Sigmoid colon (tissue), 7 donors: ENCODE data around the gene JMJD1C. TPM values are rescaled to one million over a fixed set of nuclear protein-coding genes. Genes with fewer than 3 reads are reported as not detected.

Experiments
- DNase-seq: peaks from one replicate; pipeline ENCODE4 v3.0.0-alpha.2; 2019
- H3K27ac ChIP-seq, 4 donors: fragments of 200-600 bp; sonication (generic); one replicate each; pipeline ENCODE4 v1.5.1; 2016 to 2019; ENCODE audit warnings: mild to moderate bottlenecking in 1 of 4
- H3K27me3 ChIP-seq, 3 donors: fragments of 200-600 bp; sonication (generic); one replicate each; pipeline ENCODE4 v1.5.1; 2019; ENCODE audit warnings: mild to moderate bottlenecking in 1 of 3
- H3K36me3 ChIP-seq, 4 donors: fragments of 200-600 bp; sonication (generic); one replicate each; pipeline ENCODE4 v1.5.1; 2016 to 2019
- H3K4me1 ChIP-seq, 4 donors: fragments of 200-600 bp; sonication (generic); one replicate each; pipeline ENCODE4 v1.5.1; 2017 to 2019
- H3K4me3 ChIP-seq, 4 donors: fragments of 200-600 bp; sonication (generic); one replicate each; pipeline ENCODE4 v1.5.1; 2017 to 2019; ENCODE audit warnings: mild to moderate bottlenecking in 2 of 4, moderate library complexity in 1 of 4
- H3K9me3 ChIP-seq, 4 donors: fragments of 200-600 bp in 3 of 4; sonication (generic) in 3 of 4; one replicate each; pipeline versions ENCODE4 v1.5.1 to v1.6.1; 2013 to 2019
- EP300 ChIP-seq, 4 donors: sonication (generic); formaldehyde crosslinking; IDR thresholded peaks; one replicate each; pipeline ENCODE4 v1.6.1; 2017; ENCODE audit warnings: antibody characterized with exemption in 4 of 4
- POLR2A ChIP-seq, 2 donors: fragments of 450-650 bp; IDR thresholded peaks; one replicate each; pipeline ENCODE4 v1.6.1; 2016; ENCODE audit warnings: antibody characterized with exemption in 2 of 2, mild to moderate bottlenecking in 2 of 2, moderate library complexity in 2 of 2
- POLR2AphosphoS5 ChIP-seq, 4 donors: sonication (generic); formaldehyde crosslinking; IDR thresholded peaks; one replicate each; pipeline ENCODE4 v1.6.1; 2017; ENCODE audit warnings: antibody characterized with exemption in 4 of 4
- WGBS, 2 donors: extraction: QIAGEN DNeasy Blood & Tissue Kit; methylation state at CpG; one replicate each; pipeline ENCODE4 v1.1.7; 2013; 5-methylcytosine and 5-hydroxymethylcytosine counted together
- intact Hi-C: fragments of 100-400 bp; cut with DNase I; formaldehyde crosslinking; loops from one replicate; pipeline ENCODE4 v1.15.1; 2023
- polyA plus RNA-seq, 3 donors: library from polyadenylated mRNA; stranded (reverse); fragments of 200-250 nt; gene quantifications; one replicate each; pipeline ENCODE4 v1.2.3, GENCODE V29; 2013
- total RNA-seq, 4 donors: library from RNA; depleted of rRNA; stranded (reverse); fragments of >200 nt; gene quantifications; one replicate each; pipeline ENCODE4 v1.1.0, GENCODE V29; 2016
- TF ChIP-seq, protein P1 (sequence below), 4 experiments: fragments of 450-650 bp in 3 of 4; fragments of 200-600 bp in 1 of 4; IDR thresholded peaks; one replicate each; pipeline ENCODE4 v1.5.1; 2016 to 2019; ENCODE audit warnings: antibody characterized with exemption in 4 of 4, mild to moderate bottlenecking in 3 of 4, moderate library complexity in 2 of 4
- donor health status: healthy with polysubstance abuse.
- donor health status: Bipolar disorder and iron deficiency.
- donor health status: healthy.

The JMJD1C gene
- total and polyA plus RNA-seq, 7 donors = 13.2 to 134 (median 94.2) TPM

DNA sequence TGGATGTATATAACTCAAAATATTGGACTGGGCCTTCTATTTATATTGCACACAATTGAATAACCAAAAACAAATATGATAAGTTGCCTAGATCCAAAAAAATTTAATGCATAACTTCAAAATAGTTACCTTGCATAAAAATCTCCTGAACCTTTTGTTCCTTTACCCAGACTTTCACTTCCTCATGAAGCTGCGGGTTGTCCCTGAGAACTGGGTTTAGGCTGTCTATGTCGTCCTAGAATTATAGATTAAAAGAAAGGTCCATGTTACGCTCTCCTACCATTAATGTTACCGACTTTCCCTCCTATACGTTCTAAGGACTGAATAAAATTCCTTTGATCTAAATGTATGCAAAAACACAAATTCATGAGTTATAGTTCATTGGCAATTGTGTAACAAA, 246.0 kb downstream of the JMJD1C start:
- TF ChIP-seq POLR2AphosphoS5 (IDR thresholded peaks at IDR 0.05) (no peak), POLR2A (IDR thresholded peaks at IDR 0.05) (no peak), EP300 (IDR thresholded peaks at IDR 0.05) (no peak)
- TF ChIP-seq, protein P1, sequence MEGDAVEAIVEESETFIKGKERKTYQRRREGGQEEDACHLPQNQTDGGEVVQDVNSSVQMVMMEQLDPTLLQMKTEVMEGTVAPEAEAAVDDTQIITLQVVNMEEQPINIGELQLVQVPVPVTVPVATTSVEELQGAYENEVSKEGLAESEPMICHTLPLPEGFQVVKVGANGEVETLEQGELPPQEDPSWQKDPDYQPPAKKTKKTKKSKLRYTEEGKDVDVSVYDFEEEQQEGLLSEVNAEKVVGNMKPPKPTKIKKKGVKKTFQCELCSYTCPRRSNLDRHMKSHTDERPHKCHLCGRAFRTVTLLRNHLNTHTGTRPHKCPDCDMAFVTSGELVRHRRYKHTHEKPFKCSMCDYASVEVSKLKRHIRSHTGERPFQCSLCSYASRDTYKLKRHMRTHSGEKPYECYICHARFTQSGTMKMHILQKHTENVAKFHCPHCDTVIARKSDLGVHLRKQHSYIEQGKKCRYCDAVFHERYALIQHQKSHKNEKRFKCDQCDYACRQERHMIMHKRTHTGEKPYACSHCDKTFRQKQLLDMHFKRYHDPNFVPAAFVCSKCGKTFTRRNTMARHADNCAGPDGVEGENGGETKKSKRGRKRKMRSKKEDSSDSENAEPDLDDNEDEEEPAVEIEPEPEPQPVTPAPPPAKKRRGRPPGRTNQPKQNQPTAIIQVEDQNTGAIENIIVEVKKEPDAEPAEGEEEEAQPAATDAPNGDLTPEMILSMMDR (IDR thresholded peaks at IDR 0.05) = no peak
- Histone ChIP-seq H3K27ac (no peak overlapping the region), H3K27me3 (no peaks in the 10 kb centered on the region), H3K9me3 (no peaks in the 10 kb centered on the region), H3K4me1 (peaks cover 0 to 19% (median 14%) of the 10 kb centered on the region in 4 donors), H3K4me3 (no peak overlapping the region), H3K36me3 (peaks cover 0 to 13% (median 0%) of the 10 kb centered on the region in 4 donors)
- WGBS, 2 donors = 74 to 82% methylated on average over 5 of the region's 5 CpGs
- no peak for DNase-seq
- intact Hi-C loops = loop anchor here (5.0 kb wide), 3 partner anchors 248 to 408 kb away; partner anchors contain the start of genes JMJD1C and REEP3

DNA sequence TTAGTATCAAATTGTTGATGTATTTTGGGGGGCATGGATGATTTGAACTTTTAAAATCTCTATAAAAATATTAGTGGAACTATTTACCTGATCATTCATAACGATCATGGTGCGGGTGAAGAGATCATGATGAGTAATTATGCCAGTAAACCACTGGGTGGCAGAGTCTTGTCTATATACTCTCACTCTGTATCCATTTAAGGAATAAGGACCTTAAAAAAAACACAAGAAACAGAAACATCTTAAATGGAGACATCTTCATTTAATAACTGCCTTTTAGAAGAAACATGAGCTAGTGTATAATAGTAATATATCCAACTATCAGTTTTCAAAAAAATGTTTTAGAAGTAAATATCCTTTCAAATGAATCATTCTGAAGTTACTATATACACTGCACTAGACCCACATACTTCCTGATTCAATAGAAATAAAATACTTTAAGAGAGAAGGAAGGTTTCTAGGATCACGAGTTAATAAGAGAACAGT, 248.6 kb downstream of the JMJD1C start:
- no peak for DNase-seq
- Histone ChIP-seq H3K4me1 (peaks cover 0 to 30% (median 13%) of the 10 kb centered on the region in 4 donors), H3K27me3 (no peaks in the 10 kb centered on the region), H3K9me3 (no peaks in the 10 kb centered on the region), H3K4me3 (no peak overlapping the region), H3K36me3 (peaks cover 0 to 28% (median 12%) of the 10 kb centered on the region in 4 donors), H3K27ac (peak overlapping the region in 3 of 4 donors; percentile 12 to 56 (median 56))
- WGBS, 2 donors = 2 to 13% methylated on average over 3 of the region's 3 CpGs
- TF ChIP-seq POLR2A (IDR thresholded peaks at IDR 0.05) = no peak
- TF ChIP-seq, protein P1 (IDR thresholded peaks at IDR 0.05) = peak; percentile 35 to 76 (median 68)
- no peak for TF ChIP-seq EP300 (IDR thresholded peaks at IDR 0.05)
- no peak for TF ChIP-seq POLR2AphosphoS5 (IDR thresholded peaks at IDR 0.05)
- intact Hi-C loops = loop anchor here (5.0 kb wide), 3 partner anchors 250 to 410 kb away; partner anchors contain the start of genes JMJD1C and REEP3

- H3K27ac ChIP-seq = peak overlapping the region in 2 of 4 donors; percentile 11 to 15
- WGBS, 2 donors = 83% methylated on average over 2 of the region's 2 CpGs
- intact Hi-C loops = no loop called here
Observed at GRCh38 chr10:63214571-63214970, 251.2 kb downstream of the JMJD1C start.

GRCh38 chr10:63213489-63213888, 252.3 kb downstream of the JMJD1C start:
- TF ChIP-seq EP300 (IDR thresholded peaks at IDR 0.05) = no peak
- TF ChIP-seq, protein P1 (IDR thresholded peaks at IDR 0.05) = no peak
- TF ChIP-seq POLR2A (IDR thresholded peaks at IDR 0.05) = no peak
- peak in 3 of 4 donors; percentile 3 to 30 (median 28) for TF ChIP-seq POLR2AphosphoS5 (IDR thresholded peaks at IDR 0.05)
- Histone ChIP-seq H3K9me3 (no peaks in the 10 kb centered on the region), H3K36me3 (peaks cover 0 to 29% (median 12%) of the 10 kb centered on the region in 4 donors), H3K27me3 (no peaks in the 10 kb centered on the region), H3K4me1 (peaks cover 0 to 50% (median 23%) of the 10 kb centered on the region in 4 donors), H3K27ac (no peak overlapping the region), H3K4me3 (no peak overlapping the region)
- DNase-seq = no peak
- 87 to 90% methylated on average over 3 of the region's 3 CpGs for WGBS, 2 donors
- intact Hi-C loops = no loop called here

More at GRCh38 chr10:63214571-63214970, 251.2 kb downstream of the JMJD1C start:
- H3K36me3 ChIP-seq = peaks cover 0 to 28% (median 12%) of the 10 kb centered on the region in 4 donors
- peaks cover 0 to 40% (median 16%) of the 10 kb centered on the region in 4 donors for H3K4me1 ChIP-seq
- DNase-seq = no peak
- H3K9me3 ChIP-seq = no peaks in the 10 kb centered on the region
- no peaks in the 10 kb centered on the region for H3K27me3 ChIP-seq
- no peak overlapping the region for H3K4me3 ChIP-seq
- no peak for TF ChIP-seq POLR2AphosphoS5 (IDR thresholded peaks at IDR 0.05)
- TF ChIP-seq, protein P1 (IDR thresholded peaks at IDR 0.05) = no peak
- TF ChIP-seq EP300 (IDR thresholded peaks at IDR 0.05) = no peak
- TF ChIP-seq POLR2A (IDR thresholded peaks at IDR 0.05) = no peak
